ENCODE data around the gene CSNK2A1. TPM values are rescaled to one million over a fixed set of nuclear protein-coding genes. Genes with fewer than 3 reads are reported as not detected.

Gene CSNK2A1
- total RNA-seq, 1 donor from 2014 or later, result 228 TPM

DNA sequence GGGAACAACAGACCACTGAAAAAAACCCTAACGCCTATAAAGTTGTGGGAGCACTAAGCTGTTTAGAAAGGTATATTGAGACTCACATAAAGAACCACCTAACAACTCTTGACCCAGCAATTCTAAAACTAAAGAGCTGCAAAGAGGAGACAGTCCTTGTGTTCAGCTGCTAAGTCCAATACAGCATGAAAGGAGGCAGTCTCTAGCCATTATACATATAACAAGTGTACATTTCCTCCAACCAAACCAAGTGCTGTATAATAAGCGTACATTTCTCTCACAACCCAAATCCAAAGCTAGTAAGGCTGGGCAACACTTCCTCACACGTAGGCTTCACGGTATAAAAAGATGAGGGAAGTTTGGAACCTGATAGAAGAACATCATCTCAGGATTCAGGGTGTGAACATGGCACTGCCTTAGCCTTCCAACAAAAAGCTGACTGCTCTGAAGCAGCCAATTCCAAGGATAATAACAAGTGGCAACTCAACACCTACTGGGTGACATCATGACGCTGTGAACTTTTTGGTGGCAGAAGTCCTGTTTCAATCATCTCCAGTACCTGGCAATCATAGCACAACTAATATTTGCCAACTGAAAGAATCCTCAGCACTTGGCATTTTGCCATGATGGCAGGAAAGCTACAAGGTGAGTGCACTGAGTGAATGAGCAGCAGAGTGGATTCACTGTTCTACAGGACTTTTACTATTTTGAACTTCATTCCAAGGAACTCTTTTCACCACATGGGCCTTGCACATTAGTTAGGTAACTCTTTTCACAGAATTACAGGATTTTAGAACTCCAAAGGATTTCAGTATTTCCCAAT, 97.9 kb downstream of the CSNK2A1 start:
- no peak for DNase-seq (ENCODE audit: low read depth)
- TF ChIP-seq, protein P1, sequence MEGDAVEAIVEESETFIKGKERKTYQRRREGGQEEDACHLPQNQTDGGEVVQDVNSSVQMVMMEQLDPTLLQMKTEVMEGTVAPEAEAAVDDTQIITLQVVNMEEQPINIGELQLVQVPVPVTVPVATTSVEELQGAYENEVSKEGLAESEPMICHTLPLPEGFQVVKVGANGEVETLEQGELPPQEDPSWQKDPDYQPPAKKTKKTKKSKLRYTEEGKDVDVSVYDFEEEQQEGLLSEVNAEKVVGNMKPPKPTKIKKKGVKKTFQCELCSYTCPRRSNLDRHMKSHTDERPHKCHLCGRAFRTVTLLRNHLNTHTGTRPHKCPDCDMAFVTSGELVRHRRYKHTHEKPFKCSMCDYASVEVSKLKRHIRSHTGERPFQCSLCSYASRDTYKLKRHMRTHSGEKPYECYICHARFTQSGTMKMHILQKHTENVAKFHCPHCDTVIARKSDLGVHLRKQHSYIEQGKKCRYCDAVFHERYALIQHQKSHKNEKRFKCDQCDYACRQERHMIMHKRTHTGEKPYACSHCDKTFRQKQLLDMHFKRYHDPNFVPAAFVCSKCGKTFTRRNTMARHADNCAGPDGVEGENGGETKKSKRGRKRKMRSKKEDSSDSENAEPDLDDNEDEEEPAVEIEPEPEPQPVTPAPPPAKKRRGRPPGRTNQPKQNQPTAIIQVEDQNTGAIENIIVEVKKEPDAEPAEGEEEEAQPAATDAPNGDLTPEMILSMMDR (IDR thresholded peaks at IDR 0.05; ENCODE audit: insufficient read depth, low read length, poor library complexity, severe bottlenecking), result no peak
- H3K36me3 ChIP-seq (ENCODE audit: control insufficient read depth, insufficient read depth, low read length), result peaks cover 1% of the 10 kb centered on the region
- no peaks in the 10 kb centered on the region for H3K27me3 ChIP-seq (ENCODE audit: control insufficient read depth, insufficient read depth, low read length)
- no peak overlapping the region for H3K4me3 ChIP-seq (ENCODE audit: low read depth, low read length)

DNA sequence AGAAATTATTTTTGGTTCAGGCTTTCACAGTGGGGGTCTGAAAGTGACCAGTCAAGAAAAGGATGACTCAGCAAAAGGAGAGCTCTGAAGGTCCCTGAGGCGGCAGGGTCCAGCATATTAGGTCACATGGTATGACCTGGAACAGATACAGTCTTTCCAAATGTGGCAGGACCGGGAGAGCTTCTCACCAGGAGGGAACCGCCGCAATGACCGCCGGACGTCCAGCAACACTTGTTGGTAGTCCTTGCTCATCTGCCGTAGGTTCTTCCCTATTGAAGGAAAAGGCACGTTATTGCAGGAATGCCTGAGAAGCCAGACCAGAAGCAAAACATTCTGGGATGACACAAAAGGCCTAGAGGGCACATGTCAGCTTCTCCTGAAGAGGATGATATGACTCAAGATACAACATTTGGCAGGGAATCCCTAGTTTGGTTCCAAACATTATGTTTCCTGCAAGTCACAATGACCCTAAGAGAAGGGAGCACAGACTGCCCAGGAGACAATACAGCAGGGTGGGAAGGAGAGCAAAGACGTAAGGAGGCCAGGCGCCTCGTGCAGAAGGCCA, 98.6 kb downstream of the CSNK2A1 start:
- peaks cover 5% of the 10 kb centered on the region for H3K36me3 ChIP-seq (ENCODE audit: control insufficient read depth, insufficient read depth, low read length)
- H3K4me3 ChIP-seq (ENCODE audit: low read depth, low read length), result no peak overlapping the region
- no peak for DNase-seq (ENCODE audit: low read depth)
- no peaks in the 10 kb centered on the region for H3K27me3 ChIP-seq (ENCODE audit: control insufficient read depth, insufficient read depth, low read length)
- TF ChIP-seq, protein P1 (IDR thresholded peaks at IDR 0.05; ENCODE audit: insufficient read depth, low read length, poor library complexity, severe bottlenecking), result no peak

DNA sequence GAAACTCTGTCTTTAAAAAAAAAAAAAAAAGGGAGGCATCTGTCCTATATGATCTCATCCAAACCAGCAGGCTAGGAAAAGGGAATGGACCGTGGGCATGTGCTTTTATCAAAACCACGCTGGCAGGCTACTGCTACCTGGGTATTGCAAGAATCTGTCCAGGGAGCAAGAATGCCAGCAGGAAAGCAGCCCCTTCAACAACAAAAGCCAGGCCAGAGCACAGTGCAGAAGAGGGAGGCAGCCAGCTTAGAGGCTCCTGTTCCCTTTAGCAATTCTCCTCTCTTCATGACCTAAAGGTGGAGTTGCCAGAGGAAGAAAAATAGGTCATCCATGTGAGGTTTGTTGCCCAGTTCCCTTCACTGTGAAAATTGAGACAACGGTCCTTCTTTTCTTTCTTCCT, 99.5 kb downstream of the CSNK2A1 start:
- peaks cover 5% of the 10 kb centered on the region for H3K36me3 ChIP-seq (ENCODE audit: control insufficient read depth, insufficient read depth, low read length)
- no peak for DNase-seq (ENCODE audit: low read depth)
- TF ChIP-seq, protein P1 (IDR thresholded peaks at IDR 0.05; ENCODE audit: insufficient read depth, low read length, poor library complexity, severe bottlenecking), result no peak
- no peaks in the 10 kb centered on the region for H3K27me3 ChIP-seq (ENCODE audit: control insufficient read depth, insufficient read depth, low read length)
- H3K4me3 ChIP-seq (ENCODE audit: low read depth, low read length), result no peak overlapping the region

DNA sequence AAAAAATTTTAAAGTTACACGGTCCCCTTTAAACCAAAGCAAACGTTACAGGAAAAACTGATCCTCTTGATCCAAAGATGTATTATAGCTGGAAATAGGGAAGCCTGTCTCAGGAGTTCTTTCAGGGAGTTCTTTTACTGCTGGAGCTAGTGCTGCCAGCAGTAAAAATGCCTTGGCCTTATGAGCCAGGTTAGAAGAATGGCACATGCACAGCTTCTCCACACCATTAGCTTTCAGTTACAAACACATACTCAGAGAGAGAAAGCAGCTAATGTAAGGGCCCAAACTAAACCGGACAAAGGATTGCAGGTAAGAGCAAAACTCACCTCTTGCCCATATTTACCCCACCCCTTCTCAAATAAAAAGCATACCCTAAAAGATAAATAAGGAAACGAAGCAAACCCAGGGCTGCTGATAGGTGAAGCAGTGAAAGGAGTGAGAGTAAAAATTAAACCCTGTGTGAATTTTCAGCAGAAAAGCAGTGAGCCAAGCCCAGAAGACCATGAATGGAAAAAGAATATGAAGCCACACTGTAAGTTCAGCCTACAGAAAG, 100.3 kb downstream of the CSNK2A1 start:
- TF ChIP-seq, protein P1 (IDR thresholded peaks at IDR 0.05; ENCODE audit: insufficient read depth, low read length, poor library complexity, severe bottlenecking), result no peak
- Histone ChIP-seq H3K4me3 (ENCODE audit: low read depth, low read length) (no peak overlapping the region), H3K36me3 (ENCODE audit: control insufficient read depth, insufficient read depth, low read length) (peaks cover 5% of the 10 kb centered on the region), H3K27me3 (ENCODE audit: control insufficient read depth, insufficient read depth, low read length) (no peaks in the 10 kb centered on the region)
- DNase-seq (ENCODE audit: low read depth), result no peak

DNA sequence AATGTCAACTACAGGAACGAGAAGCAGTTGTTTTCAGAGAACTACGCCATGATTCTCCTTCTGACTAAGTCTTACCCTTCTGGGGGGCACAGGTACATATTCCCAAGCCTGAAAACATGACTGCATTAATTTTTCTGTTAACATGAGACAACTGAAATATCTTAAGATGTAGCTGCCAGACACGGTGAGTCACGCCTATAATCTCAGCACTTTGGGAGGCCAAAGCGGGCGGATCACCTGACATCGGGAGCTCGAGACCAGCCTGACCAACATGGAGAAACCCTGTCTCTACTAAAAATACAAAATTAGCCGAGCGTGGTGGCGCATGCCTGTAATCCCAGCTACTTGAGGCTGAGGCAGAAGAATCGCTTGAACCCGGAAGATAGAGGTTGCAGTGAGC, 103.0 kb downstream of the CSNK2A1 start:
- no peaks in the 10 kb centered on the region for H3K27me3 ChIP-seq (ENCODE audit: control insufficient read depth, insufficient read depth, low read length)
- DNase-seq (ENCODE audit: low read depth), result no peak
- H3K36me3 ChIP-seq (ENCODE audit: control insufficient read depth, insufficient read depth, low read length), result peaks cover 8% of the 10 kb centered on the region
- H3K4me3 ChIP-seq (ENCODE audit: low read depth, low read length), result no peak overlapping the region
- TF ChIP-seq, protein P1 (IDR thresholded peaks at IDR 0.05; ENCODE audit: insufficient read depth, low read length, poor library complexity, severe bottlenecking), result no peak

Measured in kidney epithelial cell (primary cell).